ENCODE data around the gene SIGLEC1.

SIGLEC1 gene

GRCh38 chr20:3712279-3712873 lies at the start of gene SIGLEC1:
Gene SIGLEC1 (minus strand): TSS chr20:3712600. CDS start chr20:3707128, 5,472 bp downstream.
- Histone ChIP-seq H3K36me3 (ENCODE audit: insufficient read depth, low read length) (no peaks in the 10 kb centered on the region), H3K4me1 (ENCODE audit: insufficient read depth, low read length) (no peaks in the 10 kb centered on the region; the same call in 1 of the 2 replicates), H3K9ac (ENCODE audit: low read depth, low read length) (no peak within 1 kb of the TSS), H3K9me3 (ENCODE audit: control insufficient read depth, insufficient read depth, low read length) (no peaks in the 10 kb centered on the region)

GRCh38 chr20:3760655-3761348 lies 48.4 kb upstream of the SIGLEC1 start:
- no peaks in the 10 kb centered on the region; the same call in 1 of the 2 replicates for H3K36me3 ChIP-seq (ENCODE audit: insufficient read depth, low read length)
- no peaks in the 10 kb centered on the region for H3K9me3 ChIP-seq (ENCODE audit: control insufficient read depth, insufficient read depth, low read length)
- H3K4me1 ChIP-seq (ENCODE audit: insufficient read depth, low read length) = peaks cover 5% of the 10 kb centered on the region; the same call in 1 of the 2 replicates
- no peak overlapping the region for H3K9ac ChIP-seq (ENCODE audit: low read depth, low read length)

- Histone ChIP-seq H3K9ac (ENCODE audit: low read depth, low read length) (no peak overlapping the region), H3K36me3 (ENCODE audit: insufficient read depth, low read length) (no peaks in the 10 kb centered on the region), H3K9me3 (ENCODE audit: control insufficient read depth, insufficient read depth, low read length) (no peaks in the 10 kb centered on the region), H3K4me1 (ENCODE audit: insufficient read depth, low read length) (peaks cover 5% of the 10 kb centered on the region; the same call in 1 of the 2 replicates)
Measured at GRCh38 chr20:3759884-3760283, 47.5 kb upstream of the SIGLEC1 start.

GRCh38 chr20:3759316-3759823 lies 47.0 kb upstream of the SIGLEC1 start:
- Histone ChIP-seq H3K9me3 (ENCODE audit: control insufficient read depth, insufficient read depth, low read length) (no peaks in the 10 kb centered on the region), H3K36me3 (ENCODE audit: insufficient read depth, low read length) (no peaks in the 10 kb centered on the region), H3K9ac (ENCODE audit: low read depth, low read length) (no peak overlapping the region), H3K4me1 (ENCODE audit: insufficient read depth, low read length) (peaks cover 5% of the 10 kb centered on the region; the same call in 1 of the 2 replicates)

- Histone ChIP-seq H3K9me3 (ENCODE audit: control insufficient read depth, insufficient read depth, low read length) (no peaks in the 10 kb centered on the region), H3K36me3 (ENCODE audit: insufficient read depth, low read length) (no peaks in the 10 kb centered on the region), H3K4me1 (ENCODE audit: insufficient read depth, low read length) (peaks cover 5% of the 10 kb centered on the region; the same call in 1 of the 2 replicates), H3K9ac (ENCODE audit: low read depth, low read length) (no peak overlapping the region)
Measured at GRCh38 chr20:3758566-3758965, 46.2 kb upstream of the SIGLEC1 start.

GRCh38 chr20:3757268-3757667 lies 44.9 kb upstream of the SIGLEC1 start:
- Histone ChIP-seq H3K36me3 (ENCODE audit: insufficient read depth, low read length) (no peaks in the 10 kb centered on the region), H3K4me1 (ENCODE audit: insufficient read depth, low read length) (peaks cover 5% of the 10 kb centered on the region; the same call in 1 of the 2 replicates), H3K9me3 (ENCODE audit: control insufficient read depth, insufficient read depth, low read length) (no peaks in the 10 kb centered on the region), H3K9ac (ENCODE audit: low read depth, low read length) (no peak overlapping the region)

GRCh38 chr20:3755814-3756480 lies 43.5 kb upstream of the SIGLEC1 start:
- peaks cover 3% of the 10 kb centered on the region; the same call in 1 of the 2 replicates for H3K4me1 ChIP-seq (ENCODE audit: insufficient read depth, low read length)
- no peaks in the 10 kb centered on the region for H3K36me3 ChIP-seq (ENCODE audit: insufficient read depth, low read length)
- no peaks in the 10 kb centered on the region for H3K9me3 ChIP-seq (ENCODE audit: control insufficient read depth, insufficient read depth, low read length)
- H3K9ac ChIP-seq (ENCODE audit: low read depth, low read length) = no peak overlapping the region

GRCh38 chr20:3755269-3755668 lies 42.9 kb upstream of the SIGLEC1 start:
- no peak overlapping the region for H3K9ac ChIP-seq (ENCODE audit: low read depth, low read length)
- H3K9me3 ChIP-seq (ENCODE audit: control insufficient read depth, insufficient read depth, low read length) = no peaks in the 10 kb centered on the region
- no peaks in the 10 kb centered on the region for H3K36me3 ChIP-seq (ENCODE audit: insufficient read depth, low read length)
- H3K4me1 ChIP-seq (ENCODE audit: insufficient read depth, low read length) = no peaks in the 10 kb centered on the region

GRCh38 chr20:3754276-3754630 lies 41.9 kb upstream of the SIGLEC1 start:
- H3K4me1 ChIP-seq (ENCODE audit: insufficient read depth, low read length) = no peaks in the 10 kb centered on the region
- no peaks in the 10 kb centered on the region for H3K36me3 ChIP-seq (ENCODE audit: insufficient read depth, low read length)
- no peak overlapping the region for H3K9ac ChIP-seq (ENCODE audit: low read depth, low read length)

GRCh38 chr20:3753501-3754275 lies 41.3 kb upstream of the SIGLEC1 start:
- Histone ChIP-seq H3K4me1 (ENCODE audit: insufficient read depth, low read length) (no peaks in the 10 kb centered on the region), H3K36me3 (ENCODE audit: insufficient read depth, low read length) (no peaks in the 10 kb centered on the region), H3K9me3 (ENCODE audit: control insufficient read depth, insufficient read depth, low read length) (no peaks in the 10 kb centered on the region), H3K9ac (ENCODE audit: low read depth, low read length) (no peak overlapping the region)

More at GRCh38 chr20:3754276-3754630, 41.9 kb upstream of the SIGLEC1 start:
- H3K9me3 ChIP-seq (ENCODE audit: control insufficient read depth, insufficient read depth, low read length) = no peaks in the 10 kb centered on the region

- no peaks in the 10 kb centered on the region for H3K36me3 ChIP-seq (ENCODE audit: insufficient read depth, low read length)
- H3K4me1 ChIP-seq (ENCODE audit: insufficient read depth, low read length) = no peaks in the 10 kb centered on the region
- H3K9ac ChIP-seq (ENCODE audit: low read depth, low read length) = no peak overlapping the region
- no peaks in the 10 kb centered on the region for H3K9me3 ChIP-seq (ENCODE audit: control insufficient read depth, insufficient read depth, low read length)
Measured at GRCh38 chr20:3753098-3753497, 40.7 kb upstream of the SIGLEC1 start.

GRCh38 chr20:3752386-3752759 lies 40.0 kb upstream of the SIGLEC1 start:
- Histone ChIP-seq H3K4me1 (ENCODE audit: insufficient read depth, low read length) (no peaks in the 10 kb centered on the region), H3K9ac (ENCODE audit: low read depth, low read length) (no peak overlapping the region), H3K9me3 (ENCODE audit: control insufficient read depth, insufficient read depth, low read length) (no peaks in the 10 kb centered on the region), H3K36me3 (ENCODE audit: insufficient read depth, low read length) (no peaks in the 10 kb centered on the region)

GRCh38 chr20:3751675-3752385 lies 39.4 kb upstream of the SIGLEC1 start:
- Histone ChIP-seq H3K4me1 (ENCODE audit: insufficient read depth, low read length) (no peaks in the 10 kb centered on the region), H3K9ac (ENCODE audit: low read depth, low read length) (no peak overlapping the region), H3K36me3 (ENCODE audit: insufficient read depth, low read length) (no peaks in the 10 kb centered on the region), H3K9me3 (ENCODE audit: control insufficient read depth, insufficient read depth, low read length) (no peaks in the 10 kb centered on the region)

- H3K9ac ChIP-seq (ENCODE audit: low read depth, low read length) = no peak overlapping the region
Measured at GRCh38 chr20:3751305-3751674, 38.9 kb upstream of the SIGLEC1 start.

More at GRCh38 chr20:3751305-3751674, 38.9 kb upstream of the SIGLEC1 start:
- Histone ChIP-seq H3K9me3 (ENCODE audit: control insufficient read depth, insufficient read depth, low read length) (no peaks in the 10 kb centered on the region), H3K36me3 (ENCODE audit: insufficient read depth, low read length) (no peaks in the 10 kb centered on the region), H3K4me1 (ENCODE audit: insufficient read depth, low read length) (no peaks in the 10 kb centered on the region)

Measured in ES-I3 (cell line).